ENCODE data around the gene MYPN. TPM values are rescaled to one million over a fixed set of nuclear protein-coding genes. Genes with fewer than 3 reads are reported as not detected.
A peak's percentile ranks its signal among the peaks of the same experiment; 100 is the strongest.

Gene MYPN
- total and polyA plus RNA-seq, 2 donors (not counting 1 experiment from before 2014, with no cell fraction given) = not detected

- H3K4me3 ChIP-seq (ENCODE audit: control extremely low read depth in 1 of 5, extremely low read depth in 1 of 5, insufficient read depth in 1 of 5, low read depth in 2 of 5, low read length in 4 of 5) = peak within 1 kb of the TSS; percentile 83 to 95 (median 90)
- H3K4me1 ChIP-seq (ENCODE audit: control insufficient read depth in 2 of 2, insufficient read depth in 2 of 2, low read length in 2 of 2) = peaks cover 13 to 33% of the 10 kb centered on the region in 2 donors
- peaks cover 0 to 12% of the 10 kb centered on the region in 2 experiments for H3K36me3 ChIP-seq (replicated peaks in 1 of 2; ENCODE audit: control extremely low read depth in 1 of 2, control insufficient read depth in 1 of 2, extremely low read depth in 1 of 2, insufficient read depth in 2 of 2, low read length in 1 of 2)
- H4K20me1 ChIP-seq (ENCODE audit: control insufficient read depth, insufficient read depth, low read length, poor library complexity, severe bottlenecking) = no peaks in the 10 kb centered on the region
- intact Hi-C loops (cut with micrococcal nuclease) = loop anchor here (1.0 to 10.0 kb wide), 9 partner anchors 50 to 882 kb away; partner anchors contain the start of genes DDX21, DDX50, SIRT1 and SLC25A16
- peak within 1 kb of the TSS; percentile 98 for H3K27ac Mint-ChIP-seq
- ATAC-seq (ENCODE audit: low read depth) = peak; percentile 88
- POLR2A ChIA-PET = interaction anchor here (0.6 to 1.1 kb wide), 6 partner anchors 14 to 1605 kb away, joined by 4 to 9 read pairs (median 8); no protein-coding TSS in a partner anchor
- H3K27me3 Mint-ChIP-seq = no peaks in the 10 kb centered on the region
- peaks cover 38% of the 10 kb centered on the region for H3K4me1 Mint-ChIP-seq
- no peaks in the 10 kb centered on the region for H3K9me3 ChIP-seq (ENCODE audit: control extremely low read depth in 1 of 3, control insufficient read depth in 2 of 3, insufficient read depth in 1 of 3, low read length in 2 of 3)
- H3K27ac ChIP-seq (ENCODE audit: low read length in 2 of 2) = peak within 1 kb of the TSS; percentile 99 to 100
- H3K9me3 Mint-ChIP-seq (ENCODE audit: insufficient read depth) = no peaks in the 10 kb centered on the region
- H3K79me2 ChIP-seq (ENCODE audit: control insufficient read depth, insufficient read depth, low read length) = peaks cover 35% of the 10 kb centered on the region
- under 1% methylated on average over 40 of the region's 64 CpGs for WGBS (ENCODE audit: insufficient coverage)
- H3K27me3 ChIP-seq (replicated peaks in 1 of 4; ENCODE audit: control extremely low read depth in 1 of 4, control insufficient read depth in 3 of 4, insufficient read depth in 4 of 4, low read length in 3 of 4) = no peaks in the 10 kb centered on the region
- peak within 1 kb of the TSS; percentile 81 for H2AFZ ChIP-seq (ENCODE audit: insufficient read depth, low read depth, low read length, poor library complexity, severe bottlenecking)
- peak within 1 kb of the TSS; percentile 95 for H3K4me3 Mint-ChIP-seq
- CTCF ChIA-PET = interaction anchor here (2.1 kb wide), 1 partner anchor 220 kb away, joined by 4 read pairs; no protein-coding TSS in a partner anchor
- H3K4me2 ChIP-seq (replicated peaks; ENCODE audit: low read depth, low read length, poor library complexity, severe bottlenecking) = peak within 1 kb of the TSS; percentile 86
- peak within 1 kb of the TSS; percentile 98 for H3K9ac ChIP-seq (ENCODE audit: low read length)
- TF ChIP-seq EZH2 (IDR thresholded peaks at IDR 0.05; ENCODE audit: borderline replicate concordance, insufficient read depth, low read depth, low read length, poor library complexity, severe bottlenecking) (no peak), CTCF (IDR thresholded peaks at IDR 0.05) (no peak)
- DNase-seq = peak; percentile 96
Observed at GRCh38 chr10:68074775-68075549, 34.3 kb upstream of the MYPN start, which contains the start of gene HERC4. Gene HERC4 (minus strand): TSS chr10:68075283. CDS start chr10:68073108, 2,175 bp downstream.

All from B cell (primary cell).